GM12878 (cell line): ENCODE measurements around the gene PDE6B.

Source experiments
- CHD4 ChIP-seq: fragments of 200-600 bp; sonication (generic); IDR thresholded peaks from 2 replicates; pipeline ENCODE4 v1.6.1; 2016; ENCODE audit warnings: mild to moderate bottlenecking
- DPF2 ChIP-seq: fragments of 450-650 bp; IDR thresholded peaks from 2 replicates; pipeline ENCODE4 v1.6.1; 2017; ENCODE audit warnings: mild to moderate bottlenecking
- EZH2 ChIP-seq: IDR thresholded peaks from 2 replicates; pipeline ENCODE4 v1.6.1; 2012; ENCODE audit warnings: low read depth, mild to moderate bottlenecking, control low read depth, inconsistent platforms, low read length, borderline replicate concordance; ENCODE audit not compliant: control insufficient read depth
- POLR2A ChIP-seq: IDR thresholded peaks from 2 replicates; pipeline ENCODE4 v1.6.1; 2011; ENCODE audit warnings: low read depth, mild to moderate bottlenecking, low read length
- POLR2AphosphoS5 ChIP-seq: IDR thresholded peaks from 2 replicates; pipeline ENCODE4 v1.6.1; 2011; ENCODE audit warnings: mild to moderate bottlenecking, low read length, inconsistent platforms
- RBBP5 ChIP-seq: fragments of 200-600 bp; sonication (generic); conservative IDR thresholded peaks from 2 replicates; pipeline ENCODE4 v1.6.1; 2016
- ZNF24 ChIP-seq: fragments of 450-650 bp; IDR thresholded peaks from 2 replicates; pipeline ENCODE4 v1.6.1; 2017; ENCODE audit warnings: antibody characterized with exemption, mild to moderate bottlenecking
- TF ChIP-seq, protein P1 (sequence below): IDR thresholded peaks from 2 replicates; pipeline ENCODE4 v1.6.1; 2012; ENCODE audit warnings: low read depth, low read length, improper control_type of control experiment
- TF ChIP-seq, protein P2 (sequence below), 3 experiments: IDR thresholded peaks in 2 of 3; conservative IDR thresholded peaks in 1 of 3; 2 replicates each; pipeline ENCODE4 v1.5.1; 2011; ENCODE audit warnings: low read depth in 3 of 3, low read length in 3 of 3, mild to moderate bottlenecking in 3 of 3, control low read depth in 2 of 3, moderate library complexity in 2 of 3, inconsistent platforms in 1 of 3, mixed read lengths in 1 of 3; ENCODE audit not compliant: control insufficient read depth in 2 of 3, insufficient read depth in 1 of 3; ENCODE audit errors: extremely low read depth in 1 of 3

DNA sequence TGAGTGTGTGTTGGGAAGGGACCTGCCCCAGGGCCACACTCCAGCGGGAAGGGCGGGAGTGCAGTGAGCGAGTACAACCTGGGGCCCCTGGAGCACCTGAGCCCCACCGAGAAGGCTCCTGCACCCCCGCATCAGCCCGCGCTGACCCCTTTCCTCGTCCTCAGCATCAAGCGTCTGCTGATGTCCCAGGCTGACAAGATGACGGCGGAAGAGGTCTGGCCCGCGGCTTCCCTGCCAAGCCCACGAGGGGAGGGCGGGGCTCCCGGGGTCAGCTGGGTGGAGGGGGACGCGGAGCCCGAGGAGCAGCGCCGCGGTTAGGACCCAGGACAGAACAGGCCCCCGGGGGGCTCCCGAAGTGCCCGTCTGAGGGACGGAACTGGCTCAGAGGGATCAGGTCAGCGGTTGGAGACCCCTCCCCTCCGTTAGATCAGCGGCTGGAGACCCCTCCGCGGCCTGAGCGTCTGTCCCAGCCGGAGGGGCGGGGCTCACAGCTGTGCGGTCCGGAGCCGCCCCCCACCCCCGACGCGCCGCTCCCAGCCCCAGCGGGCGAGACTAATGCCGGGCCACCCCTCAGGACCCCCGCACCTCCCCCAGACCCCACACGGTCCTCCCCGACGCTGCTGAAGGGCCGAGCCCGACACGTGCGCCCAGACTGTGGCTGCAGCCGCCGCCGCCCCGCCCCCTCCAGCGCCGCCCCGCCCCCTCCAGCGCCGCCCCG lies 55.7 kb downstream of the PDE6B start:
- TF ChIP-seq DPF2 (no peak), CHD4 (no peak), ZNF24 (no peak), POLR2AphosphoS5 (no peak), EZH2 (no peak), POLR2A (no peak), RBBP5 (no peak)
- TF ChIP-seq, protein P1, sequence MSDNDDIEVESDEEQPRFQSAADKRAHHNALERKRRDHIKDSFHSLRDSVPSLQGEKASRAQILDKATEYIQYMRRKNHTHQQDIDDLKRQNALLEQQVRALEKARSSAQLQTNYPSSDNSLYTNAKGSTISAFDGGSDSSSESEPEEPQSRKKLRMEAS: no peak
- TF ChIP-seq, protein P2, sequence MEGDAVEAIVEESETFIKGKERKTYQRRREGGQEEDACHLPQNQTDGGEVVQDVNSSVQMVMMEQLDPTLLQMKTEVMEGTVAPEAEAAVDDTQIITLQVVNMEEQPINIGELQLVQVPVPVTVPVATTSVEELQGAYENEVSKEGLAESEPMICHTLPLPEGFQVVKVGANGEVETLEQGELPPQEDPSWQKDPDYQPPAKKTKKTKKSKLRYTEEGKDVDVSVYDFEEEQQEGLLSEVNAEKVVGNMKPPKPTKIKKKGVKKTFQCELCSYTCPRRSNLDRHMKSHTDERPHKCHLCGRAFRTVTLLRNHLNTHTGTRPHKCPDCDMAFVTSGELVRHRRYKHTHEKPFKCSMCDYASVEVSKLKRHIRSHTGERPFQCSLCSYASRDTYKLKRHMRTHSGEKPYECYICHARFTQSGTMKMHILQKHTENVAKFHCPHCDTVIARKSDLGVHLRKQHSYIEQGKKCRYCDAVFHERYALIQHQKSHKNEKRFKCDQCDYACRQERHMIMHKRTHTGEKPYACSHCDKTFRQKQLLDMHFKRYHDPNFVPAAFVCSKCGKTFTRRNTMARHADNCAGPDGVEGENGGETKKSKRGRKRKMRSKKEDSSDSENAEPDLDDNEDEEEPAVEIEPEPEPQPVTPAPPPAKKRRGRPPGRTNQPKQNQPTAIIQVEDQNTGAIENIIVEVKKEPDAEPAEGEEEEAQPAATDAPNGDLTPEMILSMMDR (IDR thresholded peaks at IDR 0.05 in 2 of 3, conservative IDR thresholded peaks at IDR 0.05 in 1 of 3; ENCODE audit: control insufficient read depth in 2 of 3, extremely low read depth in 1 of 3, insufficient read depth in 1 of 3, low read depth in 3 of 3, low read length in 3 of 3): no peak
